GM19043 (cell line): ENCODE data around the gene AKAP9.
A peak's percentile ranks its signal among the peaks of the same experiment; 100 is the strongest.
"Not testable (repeated sequence)": the region's sequence is repeated elsewhere in the genome, so short reads cannot be mapped to it uniquely, and the experiment has no call there.

ENCODE experiments used
- ATAC-seq: cut with Tn5 transposase; IDR thresholded peaks from one replicate; pipeline ENCODE4 v1.9.1; 2021; ENCODE audit warnings: low read depth; ENCODE audit not compliant: unreplicated experiment

The AKAP9 gene

GRCh38 chr7:92119213-92119759 lies 178.6 kb downstream of the AKAP9 start:
- ATAC-seq, result no peak

GRCh38 chr7:92121681-92122080 lies 181.0 kb downstream of the AKAP9 start:
- no peak for ATAC-seq

GRCh38 chr7:92131093-92131492 lies 190.4 kb downstream of the AKAP9 start:
- no peak for ATAC-seq

GRCh38 chr7:92131764-92132330 lies 191.2 kb downstream of the AKAP9 start:
- no peak for ATAC-seq

GRCh38 chr7:92133133-92133736 lies 192.6 kb downstream of the AKAP9 start:
- ATAC-seq, result peak; percentile 12

GRCh38 chr7:92133737-92134270 lies 193.1 kb downstream of the AKAP9 start:
- ATAC-seq, result peak; percentile 19

GRCh38 chr7:92134271-92135051 lies 193.8 kb downstream of the AKAP9 start, which contains the start of gene CYP51A1:
Gene CYP51A1, minus strand, starts transcription at chr7:92134477. Its CDS starts 113 bp downstream, at chr7:92134364.
- peak; percentile 85 for ATAC-seq

- no peak for ATAC-seq
These were observed 194.6 kb downstream of the AKAP9 start for GRCh38 chr7:92135052-92135889.

- no peak for ATAC-seq
These were observed 196.9 kb downstream of the AKAP9 start for GRCh38 chr7:92137557-92137956.

GRCh38 chr7:92141161-92141560 lies 200.5 kb downstream of the AKAP9 start:
- ATAC-seq, result no peak

GRCh38 chr7:92142791-92143190 lies 202.1 kb downstream of the AKAP9 start:
- not testable (repeated sequence) for ATAC-seq

- ATAC-seq, result not testable (repeated sequence)
These were observed 202.7 kb downstream of the AKAP9 start for GRCh38 chr7:92143192-92143880.

- no peak for ATAC-seq
These were observed 209.1 kb downstream of the AKAP9 start for GRCh38 chr7:92149736-92150239.

GRCh38 chr7:92150450-92151017 lies 209.9 kb downstream of the AKAP9 start:
- no peak for ATAC-seq

GRCh38 chr7:92155108-92155739 lies 214.6 kb downstream of the AKAP9 start:
- ATAC-seq, result no peak

- ATAC-seq, result no peak
These were observed 216.3 kb downstream of the AKAP9 start for GRCh38 chr7:92156990-92157389.

- no peak for ATAC-seq
These were observed 218.3 kb downstream of the AKAP9 start for GRCh38 chr7:92158660-92159575.
